ENCODE data around the gene PAQR4.
"Not testable (repeated sequence)": the region's sequence is repeated elsewhere in the genome, so short reads cannot be mapped to it uniquely, and the experiment has no call there.

Gene PAQR4

DNA sequence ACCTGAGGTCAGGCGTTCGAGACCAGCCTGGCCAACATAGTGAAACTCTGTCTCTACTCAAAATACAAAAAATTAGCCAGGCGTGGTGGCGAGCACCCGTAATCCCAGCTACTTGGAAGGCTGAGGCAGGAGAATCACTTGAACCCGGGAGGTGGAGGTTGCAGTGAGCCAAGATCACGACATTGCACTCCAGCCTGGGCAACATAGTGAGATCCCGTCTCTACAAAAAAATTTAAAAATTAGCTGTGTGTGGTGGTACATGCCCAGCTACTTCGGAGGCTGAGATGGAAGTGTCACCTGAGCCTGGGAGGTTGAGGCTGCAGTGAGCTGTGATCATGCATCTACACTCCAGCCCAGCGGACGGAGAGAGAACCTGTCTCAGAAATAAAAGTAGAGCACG, 25.4 kb upstream of the PAQR4 start:
- DNase-seq (ENCODE audit: low read depth), result not testable (repeated sequence)

DNA sequence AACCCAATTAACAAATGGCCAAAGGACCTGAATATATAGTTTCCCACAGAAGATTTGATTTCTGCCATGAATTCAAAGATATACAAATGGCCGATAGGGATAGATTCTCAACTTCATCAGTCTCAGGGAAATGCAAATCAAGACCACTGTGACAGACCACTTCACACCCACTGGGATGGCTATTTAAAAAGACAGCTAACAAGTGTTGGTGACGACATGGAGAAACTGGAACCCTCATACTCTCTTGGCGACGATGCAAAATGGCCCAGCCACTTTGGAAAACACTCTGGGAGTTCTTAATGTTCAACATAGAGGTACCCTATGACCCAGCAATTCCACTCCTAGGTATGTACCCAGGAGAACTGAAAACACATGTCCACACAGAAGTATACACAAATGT, 22.5 kb upstream of the PAQR4 start:
- no peak for DNase-seq (ENCODE audit: low read depth)

DNA sequence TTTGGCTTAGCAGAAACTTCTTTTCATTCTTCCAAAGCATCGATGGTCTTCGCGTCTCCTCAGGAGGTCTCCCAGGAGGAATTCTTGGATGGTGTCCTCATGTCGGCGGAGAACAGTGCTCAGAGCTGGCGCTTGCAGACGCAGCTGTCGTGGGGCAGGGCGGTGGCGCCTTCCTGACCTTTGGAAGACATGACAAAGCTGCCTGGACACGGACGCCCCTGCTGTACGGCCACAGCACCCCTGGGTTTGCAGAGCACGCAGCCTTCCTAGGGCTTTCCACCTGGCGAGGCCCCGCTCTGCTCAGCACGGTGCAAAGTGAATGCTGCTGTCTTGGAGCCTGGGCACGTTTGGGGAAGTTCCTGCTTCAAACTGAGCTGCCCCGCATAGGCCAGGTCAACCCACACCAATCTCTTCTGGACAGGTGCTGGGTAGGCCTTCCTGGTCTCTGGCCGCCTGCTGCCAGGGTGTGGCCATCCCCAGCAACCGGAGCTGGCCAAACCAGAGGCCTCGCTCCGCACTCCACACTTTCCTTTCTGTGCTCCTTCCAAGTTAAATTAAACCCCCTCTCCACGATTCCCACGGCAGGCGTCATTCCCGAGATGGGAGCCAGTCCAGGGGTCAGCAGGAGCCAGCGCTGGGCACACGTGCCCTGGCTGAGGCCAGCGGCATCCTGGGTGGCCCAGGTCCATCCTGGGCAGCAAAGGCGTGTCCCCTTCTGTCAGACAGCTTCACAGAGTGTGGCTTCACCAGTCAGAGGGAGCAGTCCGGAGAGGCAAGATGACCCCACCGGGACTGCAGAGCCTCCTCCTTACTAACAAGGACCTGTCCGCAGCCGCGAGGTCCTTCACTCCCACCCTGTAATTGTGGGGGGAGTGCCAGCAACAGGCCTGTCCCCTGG, 20.1 kb upstream of the PAQR4 start:
- DNase-seq (ENCODE audit: low read depth), result no peak

DNA sequence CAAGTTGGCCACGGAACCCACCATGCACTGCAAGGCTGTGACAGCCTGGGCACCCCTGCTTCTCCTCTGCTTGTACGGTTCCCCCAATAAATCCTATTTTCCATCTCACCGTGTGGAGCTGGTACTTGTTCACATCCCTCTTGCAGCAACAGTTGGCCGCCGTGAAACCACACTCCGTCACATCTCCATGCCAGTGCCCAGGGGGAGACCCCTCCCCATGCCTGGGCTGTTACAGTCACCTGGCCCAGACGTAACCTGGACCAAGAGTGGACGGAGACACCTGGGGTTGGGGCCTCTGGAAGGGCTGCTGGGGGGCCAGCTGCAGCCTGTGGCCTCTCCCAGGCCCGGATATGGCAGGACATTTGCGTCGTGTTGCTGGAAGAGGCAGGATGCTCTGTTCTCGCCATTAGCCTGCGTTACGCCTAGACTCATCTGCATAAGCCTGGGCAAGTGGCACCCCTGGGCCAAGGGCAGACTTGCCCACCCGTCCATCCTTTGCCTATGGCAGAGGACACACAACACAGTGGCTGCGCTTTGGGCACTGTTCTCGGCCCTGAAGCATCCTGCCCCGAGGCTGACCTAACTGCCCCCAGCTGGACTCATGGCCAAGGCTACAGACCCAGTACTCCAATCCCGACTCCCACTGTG, 19.3 kb upstream of the PAQR4 start:
- DNase-seq (ENCODE audit: low read depth), result no peak

DNA sequence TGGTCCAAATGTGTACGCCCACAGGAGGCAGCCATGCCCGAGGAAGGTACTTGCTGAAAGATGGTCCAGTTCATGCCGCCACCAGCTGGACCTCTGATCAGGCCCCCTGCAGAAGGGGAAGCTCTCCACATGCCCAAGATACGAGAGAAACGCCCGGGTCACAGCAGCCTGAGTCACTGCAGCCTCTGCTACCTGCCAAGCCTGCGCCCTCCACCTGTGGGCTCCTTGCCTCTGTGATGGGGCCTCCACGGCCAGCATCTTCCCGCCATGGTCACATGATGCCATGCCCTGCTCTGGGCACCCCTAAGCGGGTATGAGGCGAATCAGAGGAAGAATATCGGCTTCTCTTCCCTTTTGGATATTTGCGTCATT, 18.8 kb upstream of the PAQR4 start:
- no peak for DNase-seq (ENCODE audit: low read depth)

DNA sequence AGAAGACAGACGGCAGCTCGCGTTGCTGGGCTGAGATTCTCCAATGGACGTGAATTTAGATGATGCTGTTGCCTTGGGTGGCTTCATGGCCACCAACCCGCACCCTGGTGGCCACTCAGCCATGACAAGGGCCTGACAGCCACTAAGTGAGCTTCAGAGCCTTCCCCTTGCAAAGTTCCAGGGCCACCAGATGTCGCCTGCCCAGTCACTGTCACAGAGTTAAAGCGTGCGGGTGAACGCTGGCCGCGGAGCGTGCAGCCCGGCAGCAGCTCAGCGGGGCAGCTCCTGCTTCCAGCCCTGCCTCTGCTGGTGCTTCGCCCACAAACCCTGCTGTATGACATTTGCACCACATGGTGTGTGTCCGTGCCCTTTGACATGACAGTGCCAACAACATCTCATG, 18.4 kb upstream of the PAQR4 start:
- no peak for DNase-seq (ENCODE audit: low read depth)

DNA sequence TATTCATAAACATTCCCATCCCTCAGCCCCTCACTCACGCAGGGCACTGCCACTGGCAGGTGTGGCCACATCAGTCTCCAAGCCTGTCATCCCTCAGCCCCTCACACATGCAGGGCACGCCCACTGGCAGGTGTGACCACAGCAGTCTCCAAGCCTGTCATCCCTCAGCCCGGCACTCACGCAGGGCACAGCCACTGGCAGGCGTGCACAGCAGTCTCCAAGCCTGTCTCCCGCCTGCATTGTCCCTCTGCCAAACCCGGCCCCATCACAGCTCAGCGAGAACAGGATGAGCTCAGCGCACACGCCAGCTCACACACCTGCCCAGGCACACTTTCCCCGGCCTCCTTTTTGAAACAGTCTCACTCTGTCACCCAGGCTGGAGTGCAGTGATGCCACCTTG, 16.5 kb upstream of the PAQR4 start:
- DNase-seq (ENCODE audit: low read depth), result no peak

DNA sequence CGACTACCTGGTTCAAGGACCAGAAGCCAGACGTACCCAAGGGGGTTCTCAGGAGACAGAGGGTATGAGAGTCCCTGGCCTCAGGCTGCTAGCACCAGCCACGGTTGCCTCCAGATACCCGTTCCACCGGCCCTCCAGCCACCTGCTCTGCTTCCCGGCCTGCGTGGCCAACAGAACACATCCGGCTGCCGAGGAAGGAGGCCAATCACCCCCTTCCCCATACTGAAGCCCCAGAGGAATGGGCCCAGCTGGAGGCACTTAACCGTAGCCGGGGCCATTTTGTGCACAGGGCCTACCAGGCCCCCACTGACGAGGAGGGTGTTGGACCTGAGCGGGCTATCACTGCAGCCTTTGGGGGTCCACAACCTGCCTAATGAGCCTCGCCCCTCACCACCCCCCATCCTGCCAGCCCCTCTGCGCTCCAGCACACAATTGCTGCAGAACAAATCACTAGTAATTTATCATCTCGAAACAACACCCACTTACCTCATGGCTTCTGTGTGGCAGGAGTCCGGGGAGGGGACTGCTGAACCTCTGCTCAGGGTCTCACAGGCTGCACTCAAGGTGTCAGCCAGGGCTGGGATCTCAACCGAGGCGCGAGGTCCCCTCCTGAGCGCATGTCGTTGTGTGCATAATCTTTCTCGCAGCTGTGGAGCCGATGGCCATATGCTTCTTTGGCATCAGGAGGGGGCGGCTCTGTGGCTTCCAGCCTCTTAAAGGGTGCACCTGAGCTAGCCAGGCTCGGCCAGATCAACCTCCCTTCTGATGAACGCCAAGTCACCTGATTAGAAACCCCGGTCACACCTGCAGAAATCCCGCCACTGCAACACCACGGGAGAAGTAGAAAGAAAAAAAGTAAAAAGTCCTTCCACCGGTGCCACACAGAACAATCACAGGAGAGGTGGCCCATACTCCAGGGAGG, 15.2 kb upstream of the PAQR4 start:
- no peak for DNase-seq (ENCODE audit: low read depth)

DNA sequence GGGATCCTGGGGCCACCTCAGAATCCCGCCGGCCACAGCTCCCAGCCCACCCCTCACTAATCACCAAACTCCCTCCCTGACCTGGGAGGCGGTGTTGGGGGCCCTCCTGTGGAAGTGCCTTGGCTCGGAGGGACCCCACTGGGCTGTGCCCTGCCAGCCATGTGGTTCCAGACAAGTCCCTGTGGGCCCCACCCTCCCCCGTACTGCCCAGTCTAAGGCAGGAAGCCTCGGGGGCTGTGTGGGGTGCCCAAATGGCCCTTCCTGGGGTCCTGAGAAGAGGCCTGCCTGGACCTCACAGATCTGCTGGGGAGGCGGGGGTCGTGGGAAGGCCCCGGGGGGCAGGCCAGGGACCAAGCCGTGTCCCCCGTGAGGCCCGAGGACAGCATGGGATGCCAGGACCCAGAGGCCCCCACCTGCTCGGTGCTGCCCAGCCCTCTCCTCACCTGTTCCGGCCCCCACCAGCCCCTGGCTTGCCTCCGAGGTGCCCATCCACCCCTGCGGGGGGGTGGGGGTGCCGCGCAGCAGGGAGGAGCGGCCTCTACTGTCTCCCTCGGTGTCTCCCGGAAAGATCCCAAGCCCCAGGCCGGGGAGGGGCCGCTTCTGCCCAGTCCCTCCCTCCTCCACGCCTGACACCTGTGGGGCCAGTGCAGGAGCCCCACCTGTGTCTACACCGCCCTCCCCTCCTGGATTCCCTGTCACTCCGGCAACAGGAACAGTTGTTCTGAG, 14.3 kb upstream of the PAQR4 start:
- DNase-seq (ENCODE audit: low read depth), result no peak

DNA sequence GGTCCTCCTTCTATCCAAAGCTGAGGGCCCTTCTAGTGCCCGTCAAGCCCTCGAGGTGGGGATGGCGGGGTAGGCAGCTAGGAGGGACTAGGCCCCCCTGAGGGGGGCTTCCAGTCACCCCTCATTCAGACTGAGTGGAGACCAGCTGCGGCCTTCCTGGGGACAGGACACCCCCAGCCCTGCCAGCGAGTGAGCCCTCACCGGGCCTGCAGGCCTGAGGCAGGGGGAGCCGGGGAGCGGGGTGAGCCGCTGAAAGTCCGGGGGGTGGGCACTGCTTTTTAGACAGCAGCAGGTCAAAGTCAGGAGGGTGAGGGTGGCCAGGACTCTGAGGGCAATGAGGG, 13.7 kb upstream of the PAQR4 start:
- DNase-seq (ENCODE audit: low read depth), result no peak

DNA sequence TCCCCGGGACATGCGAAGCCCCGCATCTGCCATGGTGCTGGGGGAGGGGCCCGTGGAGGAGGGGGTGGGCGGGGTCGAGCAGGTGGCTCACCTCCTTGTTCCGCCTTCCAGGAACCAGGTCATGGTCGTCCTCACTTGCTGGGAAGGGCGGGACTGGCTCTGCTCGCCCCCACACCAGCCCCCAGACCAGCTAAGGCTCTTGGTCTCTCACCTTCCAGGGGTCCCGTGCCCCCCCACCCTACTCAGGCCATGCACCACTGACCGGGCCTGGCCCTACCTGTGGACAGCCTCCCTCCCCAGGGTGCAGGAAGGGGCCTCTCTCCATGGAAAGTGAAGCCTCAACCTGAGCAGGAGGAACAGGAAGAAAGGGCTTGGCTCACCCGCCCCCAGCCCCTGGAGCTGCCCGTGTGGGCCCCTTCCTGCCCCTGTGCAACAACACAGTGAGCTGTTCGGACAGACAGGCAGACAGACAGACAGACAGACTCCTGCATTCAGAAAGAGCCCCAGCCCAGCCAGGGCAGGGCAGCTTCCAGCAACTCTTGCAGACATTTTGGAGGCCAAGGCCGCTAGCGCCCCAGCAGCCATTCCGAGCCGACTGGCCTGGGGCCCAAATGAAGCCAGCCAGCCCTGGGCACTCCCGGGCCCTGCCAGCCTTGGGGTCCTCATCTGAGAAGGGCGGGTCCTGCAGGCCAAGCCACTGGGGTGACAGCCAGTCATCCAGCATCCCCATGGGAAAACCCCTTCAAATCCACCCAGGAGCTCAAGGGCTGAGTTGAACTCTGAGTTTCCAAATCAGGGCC, 13.2 kb upstream of the PAQR4 start:
- DNase-seq (ENCODE audit: low read depth), result no peak

DNA sequence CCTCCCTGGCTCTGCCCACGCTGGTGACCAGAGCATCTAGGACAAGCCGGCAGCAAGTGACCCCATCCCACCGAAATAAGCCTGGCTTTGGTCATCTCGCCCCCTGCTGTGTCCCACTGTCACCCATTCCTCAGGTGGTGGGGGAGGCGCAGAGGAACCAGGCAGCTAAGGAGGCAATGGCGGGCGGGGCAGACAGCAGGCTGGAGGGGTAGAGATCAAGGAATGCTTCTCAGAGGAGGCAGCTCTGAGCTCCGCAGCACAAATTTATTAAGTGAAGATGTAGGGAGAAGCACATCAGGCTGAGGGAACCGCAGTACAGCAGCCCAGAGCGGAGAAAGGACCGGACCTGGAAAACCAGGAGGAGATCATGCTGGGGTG, 12.6 kb upstream of the PAQR4 start:
- no peak for DNase-seq (ENCODE audit: low read depth)

DNA sequence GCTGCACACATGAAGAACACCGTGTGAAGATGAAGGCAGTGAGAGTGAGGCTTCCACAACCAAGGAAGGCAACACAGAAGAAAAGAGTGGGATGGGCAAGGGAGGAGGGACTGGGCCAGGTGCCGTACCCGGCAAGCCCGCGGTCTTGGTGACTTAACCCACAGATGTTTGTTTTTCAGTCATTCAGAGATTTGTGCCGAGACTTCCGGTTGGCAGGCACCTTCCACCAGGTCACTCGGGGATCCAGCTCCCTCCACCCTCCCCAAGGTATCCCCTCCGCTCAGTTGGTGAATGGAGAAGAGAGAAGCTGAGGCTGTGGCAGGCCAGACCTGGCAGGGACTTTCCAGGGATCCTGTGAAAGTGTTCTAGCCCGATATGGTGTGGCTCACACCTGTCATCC, 9.9 kb upstream of the PAQR4 start:
- DNase-seq (ENCODE audit: low read depth), result no peak

DNA sequence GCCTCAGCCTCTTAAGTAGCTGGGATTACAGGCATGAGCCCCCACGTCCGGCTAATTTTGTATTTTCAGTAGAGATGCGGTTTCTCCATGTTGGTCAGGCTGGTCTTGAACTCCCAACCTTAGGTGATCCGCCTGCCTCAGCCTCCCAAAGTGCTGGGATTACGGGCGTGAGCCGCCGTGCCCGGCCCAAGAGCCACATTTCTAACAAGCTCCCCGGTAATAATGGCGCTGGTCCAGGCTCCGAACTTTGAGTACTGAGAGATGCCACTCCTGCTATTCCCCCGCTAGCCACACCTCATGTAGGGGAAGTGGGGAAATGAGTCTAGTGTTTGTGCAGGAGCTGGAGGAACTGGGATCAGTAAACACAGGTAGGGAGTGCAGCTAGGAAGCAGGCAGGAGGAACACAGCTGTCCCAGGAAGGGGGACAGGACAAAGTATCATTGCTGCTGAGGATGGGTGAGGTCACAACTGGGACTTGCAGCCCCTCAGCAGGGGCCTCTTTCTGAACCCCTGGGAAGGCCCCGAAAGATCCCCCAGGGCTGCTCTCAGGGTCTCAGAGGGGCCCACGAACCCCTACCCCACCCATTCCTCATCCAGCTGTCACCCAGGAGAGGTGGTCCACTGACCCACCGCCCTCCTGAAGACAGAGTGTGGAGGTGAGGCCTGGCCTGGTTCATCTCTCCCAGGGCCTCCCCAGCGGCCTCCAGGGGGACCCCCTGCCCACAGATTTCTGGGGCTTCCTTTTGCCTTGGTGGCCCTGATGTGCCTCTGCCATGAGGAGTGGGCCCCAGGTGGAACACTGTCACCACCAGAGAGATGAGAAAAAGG, 8.8 kb upstream of the PAQR4 start:
- no peak for DNase-seq (ENCODE audit: low read depth)

DNA sequence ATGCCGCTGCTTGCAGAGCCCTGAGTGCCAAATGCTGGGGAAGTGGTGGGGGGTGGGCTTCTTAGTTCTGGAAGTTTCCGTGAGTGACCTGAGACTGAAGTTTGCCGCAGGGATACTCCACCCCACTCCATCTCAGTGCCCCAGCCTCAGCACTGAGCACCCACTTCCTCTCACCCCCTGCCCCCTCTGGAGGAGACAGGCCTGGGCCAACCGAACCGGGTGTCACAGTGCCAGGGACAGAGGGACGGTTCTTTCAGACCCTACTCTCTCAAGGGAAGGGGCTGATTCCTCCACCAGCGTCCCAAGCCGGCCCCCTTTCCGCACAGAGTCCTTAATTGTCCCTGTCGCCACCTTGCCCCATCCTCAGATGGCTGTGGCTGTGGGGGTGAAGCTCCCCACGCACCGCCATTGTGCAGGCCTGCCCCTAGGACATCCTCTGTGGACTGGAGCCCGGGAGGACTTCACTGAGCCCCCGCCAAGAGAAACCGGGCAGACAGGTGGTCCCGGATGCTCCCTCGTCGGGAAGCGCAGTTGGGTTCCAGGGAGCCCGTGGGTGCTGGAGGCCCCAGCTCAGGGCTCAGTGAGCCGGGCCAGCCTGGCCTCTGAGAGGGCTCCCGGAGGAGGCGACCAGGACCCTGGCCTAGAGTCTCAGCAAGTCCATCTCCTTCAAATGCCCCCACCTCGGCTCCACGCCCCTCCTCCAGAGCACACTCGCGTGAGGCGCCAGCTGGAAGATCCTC, 6.6 kb upstream of the PAQR4 start:
- DNase-seq (ENCODE audit: low read depth), result no peak

DNA sequence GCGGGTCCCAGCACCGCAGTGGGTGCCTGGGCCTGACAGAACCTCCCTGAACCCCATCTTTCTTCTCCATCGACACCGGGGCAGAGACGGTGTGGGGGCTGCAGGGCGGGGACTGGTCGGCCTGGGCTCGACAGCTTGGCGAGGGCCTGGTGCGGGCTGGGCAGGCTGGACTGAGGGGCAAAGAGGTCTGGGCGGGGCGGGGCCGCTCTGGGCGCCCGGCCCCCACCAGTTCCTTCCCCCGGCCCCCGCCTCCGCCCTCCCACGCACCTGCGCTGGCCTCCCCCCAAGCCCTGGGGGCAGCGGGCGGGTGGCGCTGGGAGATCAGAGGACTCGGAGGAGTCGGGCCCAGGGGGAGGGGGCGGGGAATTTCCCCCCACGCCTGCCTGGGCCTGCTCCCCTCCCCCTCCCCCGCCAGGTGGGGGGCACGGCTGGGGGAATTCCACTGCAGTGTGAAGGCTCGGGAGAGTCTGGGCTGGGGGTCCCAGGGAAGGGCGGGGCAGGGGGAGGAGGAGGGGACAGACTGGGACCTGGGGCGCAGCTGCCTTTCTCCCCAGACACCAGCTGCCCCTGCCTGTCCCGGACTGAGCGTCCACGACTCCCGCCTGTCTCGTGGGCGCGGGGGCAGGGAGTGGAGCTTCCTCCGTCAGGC, 6.0 kb upstream of the PAQR4 start:
- DNase-seq (ENCODE audit: low read depth), result no peak

DNA sequence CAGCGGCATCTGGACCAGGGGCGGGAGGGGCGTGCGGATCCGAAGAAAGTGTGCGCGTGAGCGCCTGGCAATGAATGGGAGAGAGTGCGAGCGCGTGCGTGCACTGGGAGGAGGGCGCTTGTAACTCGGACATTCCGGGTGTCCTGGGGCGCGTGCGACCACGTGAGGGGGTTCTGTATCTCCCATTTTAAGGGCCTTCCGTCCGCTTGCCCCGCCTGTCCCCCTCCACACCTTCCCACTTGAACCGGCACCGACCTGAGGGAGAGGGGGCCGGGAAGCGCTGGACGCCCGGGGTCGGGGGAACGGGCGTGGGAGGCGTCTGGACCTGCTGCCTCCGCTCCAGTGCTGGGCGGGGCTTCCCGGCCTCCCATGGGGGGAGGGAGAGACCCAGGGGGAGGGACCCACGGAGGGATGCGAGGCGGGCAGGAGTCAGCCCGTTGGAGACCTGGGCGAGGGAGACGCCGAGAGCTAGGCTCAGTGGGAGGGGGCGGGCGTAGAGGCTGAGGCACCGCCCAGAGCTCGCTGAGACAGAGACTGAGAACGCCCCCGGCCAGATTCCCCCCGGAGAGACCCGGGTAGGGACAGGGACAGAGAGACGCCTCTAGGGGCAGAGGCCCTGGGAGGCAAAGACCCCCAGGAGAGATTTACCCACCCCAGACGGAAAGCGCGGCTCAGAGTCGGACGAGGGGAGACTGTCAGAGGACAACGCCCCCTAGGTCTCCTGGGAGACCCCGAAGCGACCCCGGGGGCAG, 5.2 kb upstream of the PAQR4 start, which contains the start of gene KREMEN2:
KREMEN2 (plus strand) TSS at position 553 of the 752 bp plus-strand sequence. CDS start 246 bp downstream, outside the sequence.
- DNase-seq (ENCODE audit: low read depth), result no peak

Data from stimulated activated CD8-positive, alpha-beta memory T cell treated with anti-CD3 and anti-CD28 coated beads, Interleukin-15, amount 100 ng/mL, for 24 hours (primary cell).